GM18519 (cell line): ENCODE measurements around the gene DTD2.
A peak's percentile ranks its signal among the peaks of the same experiment; 100 is the strongest.
"Not testable (repeated sequence)": the region's sequence is repeated elsewhere in the genome, so short reads cannot be mapped to it uniquely, and the experiment has no call there.

Experiments used
- ATAC-seq: cut with Tn5 transposase; IDR thresholded peaks from one replicate; pipeline ENCODE4 v1.9.1; 2021; ENCODE audit warnings: mild to moderate bottlenecking, moderate library complexity; ENCODE audit not compliant: unreplicated experiment, low FRiP score

The DTD2 gene

GRCh38 chr14:31442284-31442683 lies 15.0 kb downstream of the DTD2 start:
- no peak for ATAC-seq

GRCh38 chr14:31441273-31442111 lies 15.8 kb downstream of the DTD2 start:
- no peak for ATAC-seq

GRCh38 chr14:31440280-31440679 lies 17.0 kb downstream of the DTD2 start:
- ATAC-seq: no peak

GRCh38 chr14:31439561-31439960 lies 17.7 kb downstream of the DTD2 start:
- ATAC-seq: no peak

- not testable (repeated sequence) for ATAC-seq
Observed at GRCh38 chr14:31437045-31437691, 20.1 kb downstream of the DTD2 start.

GRCh38 chr14:31435276-31435675 lies 22.0 kb downstream of the DTD2 start:
- no peak for ATAC-seq

GRCh38 chr14:31430634-31431264 lies 26.6 kb downstream of the DTD2 start:
- no peak for ATAC-seq

GRCh38 chr14:31429791-31430190 lies 27.5 kb downstream of the DTD2 start:
- no peak for ATAC-seq

GRCh38 chr14:31428011-31428410 lies 29.3 kb downstream of the DTD2 start:
- no peak for ATAC-seq

- no peak for ATAC-seq
Observed at GRCh38 chr14:31426663-31427062, 30.6 kb downstream of the DTD2 start.

- no peak for ATAC-seq
Observed at GRCh38 chr14:31425905-31426304, 31.4 kb downstream of the DTD2 start.

- no peak for ATAC-seq
Observed at GRCh38 chr14:31421200-31421599, 36.1 kb downstream of the DTD2 start.

GRCh38 chr14:31420319-31421111 lies 36.8 kb downstream of the DTD2 start, which contains the start of gene HEATR5A:
TSS of gene HEATR5A (minus strand) at chr14:31420550. CDS start at chr14:31402975, 17,575 bp downstream.
- ATAC-seq: peak; percentile 89

GRCh38 chr14:31419967-31420318 lies 37.4 kb downstream of the DTD2 start:
- no peak for ATAC-seq

- ATAC-seq: no peak
Observed at GRCh38 chr14:31419179-31419966, 37.9 kb downstream of the DTD2 start.

- ATAC-seq: no peak
Observed at GRCh38 chr14:31418440-31418839, 38.9 kb downstream of the DTD2 start.

- no peak for ATAC-seq
Observed at GRCh38 chr14:31414190-31414833, 43.0 kb downstream of the DTD2 start.

- ATAC-seq: no peak
Observed at GRCh38 chr14:31411218-31411727, 46.0 kb downstream of the DTD2 start.

GRCh38 chr14:31410048-31410650 lies 47.2 kb downstream of the DTD2 start:
- ATAC-seq: no peak
